COLO829 (cell line): ENCODE data around the gene GIPC3.
A peak's percentile ranks its signal among the peaks of the same experiment; 100 is the strongest.

Experiments used
- DNase-seq: peaks from one replicate; pipeline ENCODE4 v3.0.0; 2012; ENCODE audit warnings: low spot score

Gene GIPC3

DNA sequence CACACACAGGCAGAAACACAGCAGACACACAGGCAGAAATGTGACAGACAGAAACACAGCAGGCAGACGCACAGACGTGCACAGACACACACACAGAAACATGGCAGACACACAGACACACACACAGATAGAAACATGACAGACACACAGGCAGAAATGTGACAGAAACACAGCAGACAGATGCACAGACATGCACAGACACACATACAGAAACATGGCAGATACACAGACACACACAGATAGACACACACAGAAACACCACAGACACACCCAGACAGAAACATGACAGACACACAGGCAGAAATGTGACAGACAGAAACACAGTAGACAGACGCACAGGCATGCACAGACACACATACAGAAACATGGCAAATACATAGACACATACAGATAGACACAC lies 20.1 kb downstream of the GIPC3 start:
- DNase-seq = no peak

GRCh38 chr19:3605770-3606169 lies 20.5 kb downstream of the GIPC3 start:
- no peak for DNase-seq

DNA sequence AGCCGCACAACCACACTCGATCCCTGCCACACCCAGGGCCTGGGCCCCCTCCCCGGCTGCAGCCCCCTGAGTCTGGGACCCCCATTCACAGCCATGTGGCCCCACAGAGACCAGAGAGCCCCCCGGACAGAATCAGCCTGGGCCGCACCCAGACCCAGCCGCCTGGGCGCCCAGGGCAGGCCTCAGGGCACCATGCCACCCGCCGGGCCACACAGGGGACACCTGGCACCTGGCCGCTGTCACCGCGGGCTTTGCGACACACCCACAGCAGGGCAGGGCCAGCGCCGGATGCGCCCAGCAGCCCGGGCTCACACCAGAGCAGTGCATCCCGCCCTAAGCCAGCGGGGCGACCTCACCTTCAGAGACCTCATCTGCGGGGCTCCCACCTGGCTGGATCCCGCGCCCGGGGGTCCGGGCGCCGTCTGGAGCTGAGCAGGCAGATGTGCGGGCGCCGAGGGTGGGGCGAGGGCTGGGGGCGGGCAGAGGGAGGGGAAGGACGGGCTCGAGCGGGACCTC lies 21.0 kb downstream of the GIPC3 start:
- no peak for DNase-seq

DNA sequence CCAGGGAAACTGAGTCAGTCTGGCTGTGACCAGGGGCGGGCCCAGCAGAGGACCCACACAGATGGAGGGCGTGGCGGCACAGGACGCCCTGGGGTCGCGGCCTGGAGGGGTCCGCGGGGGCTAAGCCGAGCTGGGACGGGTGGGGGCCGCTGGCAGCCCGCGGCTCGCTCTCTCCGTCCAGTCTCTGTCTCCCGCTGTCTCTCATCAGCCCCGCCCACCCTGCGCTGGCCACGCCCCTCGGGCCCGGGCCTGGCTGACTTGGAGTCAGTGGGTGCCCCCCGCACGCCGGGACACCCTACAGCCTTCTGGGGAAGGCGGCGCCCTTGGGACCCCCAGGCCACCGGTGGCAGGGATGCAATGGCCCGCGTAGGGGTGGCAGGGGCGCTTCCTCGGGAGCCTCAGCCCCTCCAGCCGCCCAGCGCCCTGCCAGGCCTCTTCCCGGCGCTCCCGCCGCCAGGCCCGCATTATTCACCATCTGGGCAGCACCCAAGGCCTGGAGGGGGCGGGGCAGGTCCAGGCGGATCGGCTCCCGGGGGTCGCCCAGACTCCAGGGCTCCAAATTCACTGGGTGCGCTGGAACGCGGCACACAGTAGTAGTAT lies 21.5 kb downstream of the GIPC3 start, which contains the start of gene TBXA2R:
TBXA2R (minus strand) TSS at position 186 of the 600 bp plus-strand sequence. CDS start 6,241 bp downstream, outside the sequence.
- peak; percentile 72 for DNase-seq

DNA sequence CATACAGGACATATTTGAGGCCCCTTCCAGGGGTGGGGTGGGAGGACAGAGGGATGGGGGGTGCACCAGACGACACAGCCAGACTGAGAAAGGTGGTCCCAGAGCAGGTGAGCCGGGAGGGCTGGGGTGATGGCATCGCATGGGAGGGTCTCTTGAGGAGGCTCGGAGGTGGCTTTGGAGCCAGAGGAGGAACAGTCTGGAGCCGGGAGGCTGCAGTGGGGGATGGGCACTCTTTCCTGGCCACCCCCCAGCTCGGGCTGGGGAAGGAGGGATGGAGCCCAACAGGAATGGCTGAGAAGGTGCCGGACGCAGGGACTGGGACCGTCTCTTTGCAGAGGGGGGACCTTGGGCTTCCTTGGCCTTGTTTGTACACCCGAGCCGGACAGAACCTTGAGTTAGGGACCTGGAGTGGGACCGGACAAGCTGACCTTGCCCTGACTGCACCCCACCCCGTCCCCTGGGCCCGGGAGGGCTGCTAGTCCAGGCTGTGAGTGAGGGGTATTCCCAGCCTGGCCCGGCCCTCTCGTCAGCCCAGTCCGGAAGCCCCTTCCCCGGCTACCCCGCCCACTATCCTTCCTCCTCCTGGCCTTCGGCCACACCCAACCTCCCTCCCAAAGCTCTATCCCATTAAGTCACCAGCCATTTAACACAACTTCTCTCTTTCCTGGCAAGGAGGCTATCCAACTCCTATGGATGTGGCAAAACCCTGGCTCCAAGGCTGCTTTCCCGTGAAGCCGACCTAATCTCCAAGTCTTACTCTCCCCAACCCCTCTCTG lies 22.2 kb downstream of the GIPC3 start:
- DNase-seq = no peak

- no peak for DNase-seq
These were observed 22.9 kb downstream of the GIPC3 start for GRCh38 chr19:3608079-3608641.

- no peak for DNase-seq
These were observed 23.6 kb downstream of the GIPC3 start for GRCh38 chr19:3608750-3609322.

DNA sequence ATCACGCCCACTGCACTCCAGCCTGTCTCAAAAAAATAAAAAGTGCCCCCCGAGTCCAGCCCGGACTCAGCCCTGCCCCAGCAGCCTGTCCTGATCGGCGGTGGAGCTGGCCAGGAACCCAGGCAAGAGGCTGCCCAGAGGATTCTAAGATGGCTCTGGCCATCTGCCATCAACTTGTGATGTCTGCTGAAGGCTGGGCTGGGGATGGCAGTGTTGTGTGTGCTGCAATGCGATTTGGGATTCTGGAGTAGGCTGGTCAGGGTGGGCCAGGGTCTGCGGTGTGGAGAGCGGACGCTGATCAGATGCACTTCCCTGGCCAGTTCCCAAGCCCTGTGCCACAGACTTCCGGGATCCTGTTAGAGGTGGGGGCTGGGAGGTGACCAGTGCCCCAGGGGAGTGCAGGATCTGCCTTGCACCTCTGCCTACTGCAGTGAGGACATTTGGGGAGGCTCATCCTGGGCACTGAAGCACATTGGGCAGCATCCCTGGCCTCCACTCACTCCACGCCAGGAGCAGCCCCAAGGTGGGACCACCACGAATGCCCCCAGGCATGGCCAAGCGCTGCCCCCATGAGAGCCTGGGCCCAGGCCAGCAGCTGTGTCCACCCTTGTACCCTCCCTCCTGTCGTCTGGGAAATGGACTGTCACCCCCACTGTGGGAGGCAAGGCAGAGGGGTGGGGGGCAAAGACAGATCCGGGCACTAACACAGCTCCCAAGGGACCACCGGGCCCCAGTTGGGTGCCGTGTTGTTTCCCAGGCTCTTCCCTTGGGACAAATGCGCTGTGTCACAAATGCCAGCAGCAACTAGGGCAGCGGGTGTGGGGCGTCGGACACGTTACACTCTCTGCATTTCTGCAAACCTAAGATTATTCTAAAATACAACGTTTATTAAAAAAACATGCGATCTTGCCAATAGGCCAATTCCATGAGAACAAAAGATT lies 24.8 kb downstream of the GIPC3 start:
- no peak for DNase-seq

DNA sequence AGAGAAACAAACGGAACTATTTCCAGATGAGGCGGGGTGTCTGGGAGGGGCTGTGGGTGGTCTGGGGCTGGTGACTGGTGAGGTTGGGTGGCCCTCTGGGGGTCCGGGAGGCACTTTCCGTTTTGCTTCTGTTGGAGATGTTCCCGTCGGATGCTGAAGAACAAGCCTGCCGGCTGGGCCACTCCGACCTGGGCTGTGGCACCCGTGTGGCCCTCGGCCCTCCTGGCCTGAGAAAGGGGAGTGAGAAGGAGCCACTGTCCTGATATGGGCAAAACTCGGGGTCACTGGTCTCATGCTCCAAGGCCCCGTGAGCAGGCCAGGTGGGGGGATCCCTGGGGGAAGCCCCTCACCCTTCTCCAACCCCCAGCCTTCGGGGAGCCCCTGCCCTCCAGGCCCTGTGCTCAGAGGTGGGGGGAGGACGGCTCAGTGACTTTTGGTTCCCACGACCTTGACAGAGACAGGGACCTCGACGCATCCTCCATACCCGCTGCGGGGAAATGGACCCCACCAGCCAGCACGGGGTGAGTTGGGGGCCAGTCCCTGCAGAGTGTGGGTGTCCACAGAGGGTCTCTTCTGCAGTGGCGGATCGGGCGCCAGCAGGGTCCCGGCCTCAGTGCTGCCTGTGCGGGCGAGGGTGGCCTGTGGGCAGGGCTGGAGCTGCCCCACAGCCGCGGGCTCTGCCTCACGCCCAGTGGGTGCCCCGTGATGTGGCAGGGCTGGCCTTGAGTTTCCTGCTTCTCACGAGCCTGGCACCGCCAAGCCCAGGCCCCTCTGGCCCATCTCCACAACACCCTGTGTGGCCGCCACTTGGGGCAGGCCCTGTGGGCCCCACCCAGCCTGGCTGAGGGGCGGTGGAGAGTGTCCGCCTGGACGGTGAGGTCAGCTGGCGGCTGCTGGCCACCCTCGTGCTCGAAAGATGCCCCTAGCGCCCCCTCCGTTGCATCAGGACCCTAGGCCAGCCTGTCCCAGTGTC lies 25.8 kb downstream of the GIPC3 start:
- DNase-seq = no peak

GRCh38 chr19:3611841-3612240 lies 26.6 kb downstream of the GIPC3 start:
- DNase-seq = no peak

GRCh38 chr19:3612330-3612729 lies 27.1 kb downstream of the GIPC3 start:
- DNase-seq = no peak

DNA sequence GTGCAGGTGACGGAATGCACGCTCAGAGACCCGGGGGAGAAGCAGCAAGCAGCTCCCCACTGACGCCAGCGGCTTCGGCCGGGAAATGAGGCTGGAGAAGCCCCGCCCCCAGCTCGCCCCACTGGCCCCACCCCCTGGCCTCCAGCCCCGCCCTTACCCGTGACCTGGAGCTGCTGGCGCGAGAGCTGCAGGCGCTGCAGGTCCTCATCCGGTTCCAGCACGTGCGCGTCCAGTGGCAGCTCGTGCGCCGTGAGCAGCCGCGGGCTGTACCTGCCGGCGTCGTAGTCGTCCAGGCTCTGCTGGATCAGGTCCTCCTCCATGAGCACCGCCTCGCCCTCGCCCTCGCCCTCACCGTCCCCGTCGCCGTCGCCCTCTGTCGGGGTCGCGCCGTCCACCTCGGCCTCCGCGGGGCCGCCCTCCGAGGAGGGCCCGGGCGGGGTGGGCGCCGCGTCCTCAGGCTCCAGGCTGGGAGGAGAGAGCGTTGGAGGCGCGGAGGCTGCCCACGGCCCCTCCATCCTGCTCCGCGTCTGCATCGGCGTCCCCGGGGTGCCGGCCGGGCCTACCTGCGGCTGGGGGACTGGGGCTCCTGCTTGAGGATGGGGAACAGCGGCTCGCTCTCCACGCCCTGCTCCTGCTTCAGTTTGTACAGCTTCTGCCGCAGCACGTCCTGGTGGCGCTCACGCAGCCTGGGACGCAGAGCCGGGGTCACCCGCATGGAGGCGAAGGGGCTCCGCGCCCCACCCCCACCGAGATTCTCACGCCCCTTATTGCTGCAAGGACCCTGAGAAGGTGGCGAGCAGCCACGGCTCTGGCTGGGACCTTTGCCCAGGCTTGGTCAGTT lies 27.8 kb downstream of the GIPC3 start:
- DNase-seq = no peak

GRCh38 chr19:3613818-3614661 lies 28.8 kb downstream of the GIPC3 start:
- DNase-seq = no peak

DNA sequence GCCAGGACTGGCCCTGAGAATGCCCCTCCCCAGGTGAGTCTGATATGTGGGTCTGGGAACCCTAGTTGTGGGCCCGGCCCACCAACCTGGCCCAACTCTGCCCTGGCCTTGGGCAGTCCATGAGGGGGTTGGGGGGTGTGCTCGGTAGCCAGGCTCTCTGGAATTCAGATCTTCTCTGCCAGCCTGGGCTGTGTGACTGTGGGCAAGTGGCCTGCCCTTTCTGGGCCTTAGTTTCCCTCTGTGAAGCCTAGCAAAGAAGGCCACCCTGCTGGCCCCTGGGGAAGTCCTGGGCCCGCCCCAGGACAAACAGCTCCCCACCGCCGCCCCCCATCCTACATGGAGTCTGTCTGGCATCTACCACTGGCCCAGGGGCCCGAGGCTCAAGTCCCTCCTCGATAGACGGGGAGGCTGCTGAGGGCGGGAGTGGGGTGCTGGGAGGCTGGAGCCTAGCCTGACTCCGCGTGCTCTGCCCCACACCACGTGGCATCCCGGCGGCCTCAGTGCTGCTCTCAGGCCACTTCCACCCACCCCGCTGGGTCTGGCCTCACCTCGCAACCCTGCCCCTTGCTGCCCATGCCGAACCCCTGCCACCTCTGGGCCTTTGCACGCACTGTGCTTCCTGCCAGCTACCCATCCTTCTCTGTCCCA lies 29.7 kb downstream of the GIPC3 start:
- no peak for DNase-seq

DNA sequence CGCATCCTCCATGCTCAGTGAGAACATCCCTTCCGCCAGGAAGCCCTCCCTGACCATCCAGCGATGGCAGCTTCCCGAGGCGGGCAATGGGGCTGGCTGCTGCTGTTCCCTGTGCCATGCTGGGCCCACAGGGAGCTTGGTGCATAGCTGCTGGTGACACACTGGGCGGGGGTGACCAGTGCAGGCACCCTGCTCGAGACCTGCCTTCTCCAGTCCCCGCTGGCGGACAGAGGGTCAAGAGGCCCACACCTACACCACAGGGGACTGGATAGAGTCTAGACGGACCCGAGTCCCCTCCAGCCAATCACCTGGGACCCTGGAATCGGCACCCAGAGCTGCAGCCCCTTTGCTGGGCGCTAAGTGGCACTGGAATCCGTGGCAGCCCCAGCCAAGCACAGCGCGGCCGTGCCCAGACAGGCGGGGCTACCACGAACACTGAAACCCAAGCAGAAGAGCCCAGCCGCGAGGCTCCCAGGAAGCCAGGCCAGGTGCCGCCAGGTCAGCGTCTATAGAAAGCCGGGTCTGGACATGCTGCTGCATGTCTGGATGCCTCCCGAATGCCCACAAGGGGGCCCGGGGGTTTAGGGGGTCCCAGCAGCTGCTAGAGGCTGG lies 30.4 kb downstream of the GIPC3 start:
- no peak for DNase-seq

DNA sequence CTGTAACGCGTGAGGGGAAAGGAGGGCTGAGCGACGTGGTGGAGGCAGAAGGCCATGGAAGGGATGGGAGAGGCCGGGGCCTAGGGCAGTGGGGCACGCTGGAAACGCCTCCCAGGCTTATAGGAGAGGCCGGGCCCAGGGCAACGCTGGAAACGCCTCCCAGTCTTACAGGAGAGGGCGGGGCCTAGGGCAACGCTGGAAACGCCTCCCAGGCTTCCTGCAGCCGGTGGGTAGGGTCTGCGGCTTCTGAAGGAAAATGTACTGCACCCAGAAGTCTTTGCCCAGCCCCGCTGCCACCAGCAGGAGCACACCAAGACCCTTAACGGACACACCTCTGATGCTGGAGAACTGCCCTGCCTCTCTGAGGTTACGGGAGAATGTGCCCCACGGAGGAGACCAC lies 32.2 kb downstream of the GIPC3 start:
- DNase-seq = no peak

DNA sequence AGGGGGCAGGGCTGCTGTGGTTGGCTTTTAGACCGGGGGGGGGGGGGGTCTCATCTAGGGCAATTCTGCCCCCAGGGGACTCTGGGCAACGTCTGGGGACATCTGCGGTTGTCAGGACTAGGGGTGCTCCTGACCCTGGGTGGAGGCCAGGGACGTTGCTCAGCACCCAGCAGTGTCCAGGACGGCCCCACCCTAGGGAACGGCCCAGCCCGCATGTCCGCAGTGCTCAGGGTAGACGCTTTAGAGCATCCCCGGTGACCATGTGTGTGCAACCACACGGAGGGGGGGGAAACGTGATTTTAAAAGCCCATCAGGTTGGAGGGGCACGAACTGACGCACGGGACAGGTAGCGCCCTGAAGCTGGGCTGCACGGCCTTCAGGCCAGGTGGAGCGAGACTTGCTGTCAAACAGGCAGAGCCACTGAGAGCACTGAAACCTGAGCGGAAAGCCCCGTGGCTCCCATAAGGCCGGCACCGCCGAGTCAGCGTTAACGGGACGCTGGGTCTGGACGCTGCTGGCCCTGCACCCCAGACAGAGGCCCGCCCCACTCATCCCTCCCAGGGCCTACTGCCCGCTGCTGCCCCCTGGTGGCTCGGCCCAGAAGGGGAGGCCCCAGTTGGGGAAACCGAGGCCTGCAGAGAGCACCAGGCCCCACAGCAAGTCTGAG lies 33.0 kb downstream of the GIPC3 start:
- DNase-seq = peak; percentile 69
